H1 (cell line): ENCODE results near the gene ZNF451. TPM values are rescaled to one million over a fixed set of nuclear protein-coding genes. Genes with fewer than 3 reads are reported as not detected.

Experiments
- ASH2L ChIP-seq: fragments of 200-600, 300-600 bp; sonication (generic); IDR thresholded peaks from one replicate; pipeline ENCODE4 v1.7.1; 2017; ENCODE audit warnings: low read length
- JUND ChIP-seq: IDR thresholded peaks from 2 replicates; pipeline ENCODE4 v1.6.1; 2011; ENCODE audit warnings: mild to moderate bottlenecking, improper control_type of control experiment, low read length
- RAD21 ChIP-seq, 2 experiments: IDR thresholded peaks in 1 of 2; conservative IDR thresholded peaks in 1 of 2; 2 replicates each; pipeline ENCODE4 v1.6.1; 2011; ENCODE audit warnings: low read depth in 2 of 2, low read length in 2 of 2, improper control_type of control experiment in 1 of 2, inconsistent platforms in 1 of 2, mild to moderate bottlenecking in 1 of 2, moderate library complexity in 1 of 2
- TCF12 ChIP-seq: IDR thresholded peaks from 2 replicates; pipeline ENCODE4 v1.6.1; 2011; ENCODE audit warnings: low read depth, mild to moderate bottlenecking, low read length
- polyA plus RNA-seq, 7 experiments: library from polyadenylated mRNA; depleted of rRNA in 3 of 7; stranded (reverse) in 5 of 7; unstranded in 2 of 7; fragments of >200 nt in 5 of 7; fragments of 200-250 nt in 2 of 7; gene quantifications; 1 replicate in 5 of 7; 2 replicates in 1 of 7; 4 replicates in 1 of 7; pipeline versions ENCODE4 v1.2.1 to v1.2.3, GENCODE V29; 2011 to 2013; ENCODE audit warnings: missing spikeins in 2 of 7, mixed read lengths in 2 of 7
- total RNA-seq: library from RNA; stranded (reverse); fragmentation: NEBNext Ultra II Directional; extraction: Animal tissue kit (Norgen Biotek cat#: 25700); gene quantifications from 2 replicates; pipeline ENCODE4 v1.2.1, GENCODE V29; 2021

Gene ZNF451
- total and polyA plus RNA-seq, 2 of the 8 experiments (the other 6 are each of a cell fraction or from before 2014, with no cell fraction given) = 10.7 to 56.8 TPM

- TF ChIP-seq JUND (no peak), TCF12 (no peak), ASH2L (no peak), RAD21 (IDR thresholded peaks at IDR 0.05 in 1 of 2, conservative IDR thresholded peaks at IDR 0.05 in 1 of 2; ENCODE audit: low read depth in 2 of 2, low read length in 2 of 2) (no peak)
Observed at GRCh38 chr6:57180596-57180995, 90.6 kb downstream of the ZNF451 start (continued).
